ENCODE measurements around the gene CPA2.
A peak's percentile ranks its signal among the peaks of the same experiment; 100 is the strongest.

CPA2 gene

DNA sequence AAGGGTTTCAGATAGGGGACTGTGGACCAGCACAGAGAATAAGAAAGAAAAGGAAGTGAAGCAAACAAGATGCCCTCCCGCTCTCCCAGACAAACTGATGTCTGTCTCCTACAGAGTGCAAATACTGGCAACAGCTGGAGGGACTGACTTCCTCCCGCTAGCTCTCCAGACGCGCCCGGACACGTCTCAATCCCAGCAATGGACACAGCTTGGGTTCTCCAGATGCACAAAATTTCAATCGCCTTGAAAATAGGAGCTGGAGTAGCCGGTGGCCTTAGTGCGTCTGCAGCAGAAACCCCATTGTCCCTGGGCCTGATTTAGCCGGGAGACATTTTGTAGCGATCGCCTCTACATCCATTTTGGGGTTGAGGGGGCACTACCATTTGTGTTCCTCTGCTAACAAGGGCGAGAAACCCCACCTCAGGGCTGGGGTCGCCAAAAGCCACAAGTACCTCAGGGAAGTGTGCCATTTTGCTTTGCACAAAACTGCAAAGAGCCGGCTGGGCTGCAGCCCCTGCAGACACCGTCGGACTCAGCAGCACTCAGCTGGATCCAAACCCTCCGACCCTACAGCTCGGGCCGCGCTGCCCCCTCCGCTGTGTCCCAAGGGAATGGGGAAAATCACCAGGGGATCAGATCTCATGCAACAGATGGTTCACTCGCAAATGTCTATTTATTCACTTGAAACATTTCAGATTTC, 5.9 kb downstream of the CPA2 start:
- DNase-seq (ENCODE audit: low read depth) = no peak
- TF ChIP-seq, protein P1, sequence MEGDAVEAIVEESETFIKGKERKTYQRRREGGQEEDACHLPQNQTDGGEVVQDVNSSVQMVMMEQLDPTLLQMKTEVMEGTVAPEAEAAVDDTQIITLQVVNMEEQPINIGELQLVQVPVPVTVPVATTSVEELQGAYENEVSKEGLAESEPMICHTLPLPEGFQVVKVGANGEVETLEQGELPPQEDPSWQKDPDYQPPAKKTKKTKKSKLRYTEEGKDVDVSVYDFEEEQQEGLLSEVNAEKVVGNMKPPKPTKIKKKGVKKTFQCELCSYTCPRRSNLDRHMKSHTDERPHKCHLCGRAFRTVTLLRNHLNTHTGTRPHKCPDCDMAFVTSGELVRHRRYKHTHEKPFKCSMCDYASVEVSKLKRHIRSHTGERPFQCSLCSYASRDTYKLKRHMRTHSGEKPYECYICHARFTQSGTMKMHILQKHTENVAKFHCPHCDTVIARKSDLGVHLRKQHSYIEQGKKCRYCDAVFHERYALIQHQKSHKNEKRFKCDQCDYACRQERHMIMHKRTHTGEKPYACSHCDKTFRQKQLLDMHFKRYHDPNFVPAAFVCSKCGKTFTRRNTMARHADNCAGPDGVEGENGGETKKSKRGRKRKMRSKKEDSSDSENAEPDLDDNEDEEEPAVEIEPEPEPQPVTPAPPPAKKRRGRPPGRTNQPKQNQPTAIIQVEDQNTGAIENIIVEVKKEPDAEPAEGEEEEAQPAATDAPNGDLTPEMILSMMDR (conservative IDR thresholded peaks at IDR 0.05; ENCODE audit: control insufficient read depth, insufficient read depth, low read depth, low read length) = no peak
- H3K4me3 ChIP-seq (ENCODE audit: control insufficient read depth, low read depth, low read length) = no peak overlapping the region

DNA sequence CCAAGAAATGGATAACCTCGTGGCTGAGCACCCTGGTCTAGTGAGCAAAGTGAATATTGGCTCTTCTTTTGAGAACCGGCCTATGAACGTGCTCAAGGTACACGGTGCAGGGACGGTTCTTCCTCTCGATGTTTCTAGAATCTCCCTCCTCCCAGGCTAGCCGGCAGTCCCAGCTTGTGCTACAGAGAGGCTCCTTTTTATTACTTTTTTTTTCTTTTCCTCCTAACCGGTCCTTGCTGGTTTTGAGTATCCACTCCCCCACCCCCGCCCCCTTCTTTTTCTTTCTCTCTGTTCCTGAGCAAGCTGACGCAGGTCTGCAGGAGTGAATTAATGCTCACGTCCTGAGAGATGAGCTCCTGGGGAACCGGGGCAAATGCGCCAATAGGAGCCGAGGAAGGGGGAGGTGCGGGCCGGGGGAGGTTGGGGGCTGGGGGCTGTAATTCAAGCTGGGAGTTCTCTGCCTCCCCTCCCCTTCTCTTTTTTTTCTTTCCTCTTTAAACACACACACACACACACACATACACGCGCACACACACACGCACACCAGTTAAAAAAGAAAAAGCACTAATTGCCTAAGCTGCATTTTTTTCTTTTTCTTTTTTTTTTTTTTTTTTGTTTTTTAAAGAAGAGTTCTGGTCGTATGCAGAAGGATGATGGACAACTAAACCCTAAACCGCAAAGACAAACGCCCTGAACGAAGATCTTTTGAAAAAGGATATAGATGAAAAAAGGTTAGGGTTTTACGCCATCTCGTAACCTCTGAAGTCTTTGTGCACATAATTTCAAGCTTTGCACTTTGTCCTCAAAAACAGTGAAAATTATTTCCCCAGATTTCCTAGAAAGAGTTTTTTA, 6.6 kb downstream of the CPA2 start:
- TF ChIP-seq, protein P1 (conservative IDR thresholded peaks at IDR 0.05; ENCODE audit: control insufficient read depth, insufficient read depth, low read depth, low read length) = no peak
- no peak for DNase-seq (ENCODE audit: low read depth)
- H3K4me3 ChIP-seq (ENCODE audit: control insufficient read depth, low read depth, low read length) = no peak overlapping the region

DNA sequence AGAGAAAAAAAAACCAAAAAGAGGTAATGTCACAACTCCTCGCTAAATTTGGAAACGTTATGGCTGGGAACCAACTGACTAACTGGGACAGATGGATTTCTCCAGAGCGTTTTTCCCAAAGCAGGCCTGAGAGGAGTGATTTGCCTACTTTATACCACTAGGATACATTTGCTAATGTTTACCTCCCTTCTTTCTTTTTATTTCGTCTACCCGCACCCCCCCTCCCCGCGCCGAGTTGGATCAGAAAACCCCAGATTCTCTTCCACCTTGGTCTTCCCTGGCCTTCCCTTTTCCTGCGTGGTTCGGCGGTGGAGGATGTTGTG, 7.2 kb downstream of the CPA2 start:
- TF ChIP-seq, protein P1 (conservative IDR thresholded peaks at IDR 0.05; ENCODE audit: control insufficient read depth, insufficient read depth, low read depth, low read length) = peak; percentile 28
- DNase-seq (ENCODE audit: low read depth) = peak; percentile 87
- H3K4me3 ChIP-seq (ENCODE audit: control insufficient read depth, low read depth, low read length) = no peak overlapping the region

DNA sequence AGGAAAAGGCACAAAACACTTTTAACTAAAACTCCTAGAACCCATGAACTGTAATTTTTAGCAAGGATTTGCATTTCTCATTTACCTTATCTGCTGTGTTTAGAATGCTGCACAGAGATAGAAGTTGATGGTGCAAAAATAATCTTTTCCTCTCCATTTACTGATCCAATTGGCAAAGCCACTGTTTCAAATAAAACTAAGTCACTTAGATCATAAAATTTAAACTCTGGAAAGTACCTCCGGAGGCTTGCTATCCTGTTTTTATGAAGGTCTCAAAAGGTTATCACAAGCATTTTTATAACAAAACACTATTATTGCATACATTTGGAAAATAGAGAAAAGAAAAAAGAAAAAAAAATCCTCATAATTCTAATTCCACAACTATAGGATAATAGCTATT, 7.6 kb downstream of the CPA2 start:
- no peak for DNase-seq (ENCODE audit: low read depth)
- TF ChIP-seq, protein P1 (conservative IDR thresholded peaks at IDR 0.05; ENCODE audit: control insufficient read depth, insufficient read depth, low read depth, low read length) = no peak
- H3K4me3 ChIP-seq (ENCODE audit: control insufficient read depth, low read depth, low read length) = no peak overlapping the region

DNA sequence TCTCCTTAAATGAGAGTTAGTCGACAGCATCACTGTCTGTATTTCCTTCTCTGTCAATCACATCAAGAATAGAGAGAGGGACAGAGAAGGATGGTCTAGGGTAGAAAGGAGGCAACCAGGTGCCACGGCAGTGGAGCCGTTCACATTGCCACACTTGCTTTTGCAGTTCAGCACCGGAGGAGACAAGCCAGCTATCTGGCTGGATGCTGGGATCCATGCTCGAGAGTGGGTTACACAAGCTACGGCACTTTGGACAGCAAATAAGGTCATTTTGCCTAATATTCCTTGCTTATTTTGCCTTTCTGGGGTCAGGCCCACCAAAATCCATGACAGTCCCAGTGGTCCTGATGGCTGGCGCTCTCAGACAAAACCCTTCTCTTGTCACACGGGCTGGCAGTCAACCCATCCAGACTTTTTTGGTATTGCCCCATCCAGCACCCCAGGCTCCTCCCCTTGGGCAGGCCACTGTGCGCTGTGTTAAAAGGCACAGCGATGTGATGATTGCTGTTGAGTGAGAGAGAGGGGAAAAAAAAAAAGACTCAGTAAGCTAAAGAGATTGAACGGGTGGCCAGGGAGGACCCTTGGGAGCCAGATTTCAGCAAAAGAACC, 8.4 kb downstream of the CPA2 start:
- TF ChIP-seq, protein P1 (conservative IDR thresholded peaks at IDR 0.05; ENCODE audit: control insufficient read depth, insufficient read depth, low read depth, low read length) = no peak
- no peak overlapping the region for H3K4me3 ChIP-seq (ENCODE audit: control insufficient read depth, low read depth, low read length)
- no peak for DNase-seq (ENCODE audit: low read depth)

DNA sequence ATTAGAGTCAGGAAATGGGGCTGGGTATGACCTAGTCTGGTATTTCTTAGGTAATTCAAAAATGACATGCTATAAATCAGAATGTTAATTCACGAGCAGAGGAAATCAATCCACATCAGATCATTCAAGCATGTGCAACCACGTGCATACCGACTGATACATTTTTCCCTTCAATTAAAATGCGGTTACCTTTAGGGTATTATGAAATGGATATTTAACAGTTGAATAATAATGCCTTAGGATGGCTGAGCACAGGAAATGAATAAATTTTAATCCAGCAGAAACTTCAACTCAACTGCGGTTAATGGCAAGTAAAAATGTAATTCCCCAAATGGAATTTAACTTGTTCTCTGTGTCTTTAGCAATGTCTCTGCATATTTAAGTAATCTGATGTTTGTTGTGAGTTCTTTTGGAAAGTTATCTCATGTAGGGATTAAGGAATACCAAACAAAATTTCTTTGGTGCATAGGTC, 9.2 kb downstream of the CPA2 start:
- TF ChIP-seq, protein P1 (conservative IDR thresholded peaks at IDR 0.05; ENCODE audit: control insufficient read depth, insufficient read depth, low read depth, low read length) = no peak
- DNase-seq (ENCODE audit: low read depth) = no peak
- no peak overlapping the region for H3K4me3 ChIP-seq (ENCODE audit: control insufficient read depth, low read depth, low read length)

Data from fibroblast of mammary gland (primary cell).